GM12801 (cell line): ENCODE measurements around the gene SPNS2.

Experiments
- TF ChIP-seq, protein P1 (sequence below): IDR thresholded peaks from one replicate; pipeline ENCODE4 v1.5.1; 2011; ENCODE audit warnings: control low read depth; ENCODE audit not compliant: insufficient read length; ENCODE audit errors: extremely low read depth

Gene SPNS2

DNA sequence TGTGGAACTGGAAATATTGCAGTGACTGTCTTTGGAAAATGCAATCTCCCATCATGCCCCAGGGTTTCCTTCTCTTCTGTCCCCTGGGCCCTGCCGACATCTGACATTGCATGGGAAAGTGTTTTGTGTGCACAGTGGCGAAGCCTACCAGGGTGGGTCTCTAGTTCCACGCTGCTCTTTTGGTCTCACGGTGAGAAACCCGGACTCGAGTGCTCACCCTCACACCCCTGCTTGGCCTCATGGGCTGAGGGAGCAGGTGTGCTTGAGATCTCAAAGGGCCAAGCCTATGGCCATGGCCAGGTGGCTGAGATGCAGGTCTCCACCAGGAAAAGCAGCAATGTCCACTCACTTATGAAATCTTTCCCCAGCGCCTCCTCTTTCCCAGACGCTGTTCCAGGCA, 32.9 kb upstream of the SPNS2 start:
- TF ChIP-seq, protein P1, sequence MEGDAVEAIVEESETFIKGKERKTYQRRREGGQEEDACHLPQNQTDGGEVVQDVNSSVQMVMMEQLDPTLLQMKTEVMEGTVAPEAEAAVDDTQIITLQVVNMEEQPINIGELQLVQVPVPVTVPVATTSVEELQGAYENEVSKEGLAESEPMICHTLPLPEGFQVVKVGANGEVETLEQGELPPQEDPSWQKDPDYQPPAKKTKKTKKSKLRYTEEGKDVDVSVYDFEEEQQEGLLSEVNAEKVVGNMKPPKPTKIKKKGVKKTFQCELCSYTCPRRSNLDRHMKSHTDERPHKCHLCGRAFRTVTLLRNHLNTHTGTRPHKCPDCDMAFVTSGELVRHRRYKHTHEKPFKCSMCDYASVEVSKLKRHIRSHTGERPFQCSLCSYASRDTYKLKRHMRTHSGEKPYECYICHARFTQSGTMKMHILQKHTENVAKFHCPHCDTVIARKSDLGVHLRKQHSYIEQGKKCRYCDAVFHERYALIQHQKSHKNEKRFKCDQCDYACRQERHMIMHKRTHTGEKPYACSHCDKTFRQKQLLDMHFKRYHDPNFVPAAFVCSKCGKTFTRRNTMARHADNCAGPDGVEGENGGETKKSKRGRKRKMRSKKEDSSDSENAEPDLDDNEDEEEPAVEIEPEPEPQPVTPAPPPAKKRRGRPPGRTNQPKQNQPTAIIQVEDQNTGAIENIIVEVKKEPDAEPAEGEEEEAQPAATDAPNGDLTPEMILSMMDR, result no peak

DNA sequence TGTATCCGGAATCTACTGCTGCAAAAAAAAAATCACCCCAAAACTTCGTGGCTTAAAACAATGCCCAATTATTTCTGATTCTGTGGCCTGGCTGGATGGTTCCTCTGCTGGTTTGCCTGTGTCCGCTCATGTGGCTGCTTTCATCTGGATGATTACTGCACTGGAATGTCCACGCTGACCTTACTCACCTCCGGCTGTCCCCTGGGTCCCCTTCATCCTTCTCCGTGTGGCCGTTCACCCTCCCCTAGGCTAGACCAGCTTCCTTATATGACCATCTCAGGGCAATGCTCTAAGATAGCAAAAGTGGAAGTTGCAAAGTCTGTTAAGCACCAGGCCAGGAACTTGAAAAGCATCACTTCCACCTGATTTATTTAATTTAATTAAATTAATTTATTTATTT, 31.4 kb upstream of the SPNS2 start:
- TF ChIP-seq, protein P1, result no peak

DNA sequence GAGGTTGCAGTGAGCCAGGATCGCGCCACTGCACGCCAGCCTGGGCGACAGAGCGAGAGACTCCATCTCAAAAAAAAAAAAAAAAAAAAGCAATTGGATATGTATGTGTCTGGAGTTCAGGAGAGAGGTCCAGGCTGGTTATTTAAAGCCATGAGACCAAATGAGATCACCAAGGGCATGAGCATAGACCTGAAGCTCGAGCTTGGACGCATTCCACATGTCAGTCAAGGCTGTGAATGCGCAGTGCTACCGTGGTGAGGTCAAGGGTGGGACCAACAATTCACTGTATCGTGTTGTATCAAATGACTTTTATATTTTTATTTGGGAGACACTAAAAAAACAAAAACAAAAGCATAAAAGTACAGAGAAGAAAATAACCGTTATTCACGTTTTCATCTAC, 29.1 kb upstream of the SPNS2 start:
- TF ChIP-seq, protein P1, result no peak

DNA sequence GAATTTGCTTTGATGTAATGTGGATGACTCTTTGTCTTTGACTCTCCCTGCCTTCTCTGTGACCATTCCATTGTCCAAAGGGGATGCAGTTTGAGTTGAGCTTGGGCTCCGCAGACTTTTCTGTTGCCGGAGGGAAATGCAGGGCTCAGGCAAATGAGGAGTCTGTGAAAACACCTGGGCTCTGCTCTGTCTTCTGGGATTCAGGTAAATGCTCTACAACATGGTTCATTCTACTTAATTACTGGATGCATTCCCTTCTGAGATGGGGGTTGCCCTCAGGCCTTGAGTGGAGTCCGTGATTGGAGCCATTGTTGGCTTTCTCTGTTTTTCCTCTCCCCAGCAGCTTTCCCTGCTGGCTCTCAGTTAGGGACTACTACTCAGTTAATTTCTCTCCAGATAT, 26.4 kb upstream of the SPNS2 start:
- TF ChIP-seq, protein P1, result no peak

DNA sequence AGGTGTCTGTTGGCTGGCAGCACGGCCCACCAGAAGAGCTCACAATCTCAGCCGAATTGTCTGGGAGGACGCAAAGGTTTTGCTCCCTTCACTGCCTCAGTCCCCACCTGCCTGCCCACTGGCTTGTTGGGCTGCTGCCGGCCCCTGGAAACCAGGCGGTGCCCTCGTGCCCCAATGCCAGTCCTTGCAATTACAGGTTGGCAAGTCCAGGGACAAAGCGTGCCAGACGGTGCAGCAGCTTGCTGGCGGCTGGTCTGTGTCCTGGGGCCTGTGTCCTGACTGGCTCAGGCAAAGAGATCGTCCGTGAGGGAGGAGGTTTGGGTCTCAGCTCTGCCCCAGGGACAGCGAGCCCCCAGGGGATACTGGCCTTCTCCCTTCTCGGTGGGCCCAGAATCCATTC, 24.6 kb upstream of the SPNS2 start:
- TF ChIP-seq, protein P1, result no peak

DNA sequence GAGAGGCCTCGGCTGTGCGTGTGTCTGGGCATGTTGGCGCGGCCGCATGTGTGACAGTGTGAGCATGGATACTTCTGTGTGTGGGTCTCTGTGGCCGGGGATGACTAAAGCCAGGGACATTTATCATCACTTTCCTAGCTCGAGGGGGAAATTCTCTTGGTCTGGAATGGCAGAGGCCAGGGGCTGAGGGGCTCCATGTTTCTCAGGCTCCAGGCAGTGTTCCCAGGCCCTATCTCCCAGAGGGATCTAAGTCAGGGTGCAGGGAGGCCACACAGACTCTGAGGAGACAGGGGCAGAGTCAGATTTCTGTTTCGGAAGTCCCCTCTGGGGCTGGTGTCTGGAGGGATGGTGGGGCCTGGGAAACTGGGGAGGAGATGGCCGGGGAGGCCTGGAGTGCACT, 23.7 kb upstream of the SPNS2 start:
- TF ChIP-seq, protein P1, result no peak

DNA sequence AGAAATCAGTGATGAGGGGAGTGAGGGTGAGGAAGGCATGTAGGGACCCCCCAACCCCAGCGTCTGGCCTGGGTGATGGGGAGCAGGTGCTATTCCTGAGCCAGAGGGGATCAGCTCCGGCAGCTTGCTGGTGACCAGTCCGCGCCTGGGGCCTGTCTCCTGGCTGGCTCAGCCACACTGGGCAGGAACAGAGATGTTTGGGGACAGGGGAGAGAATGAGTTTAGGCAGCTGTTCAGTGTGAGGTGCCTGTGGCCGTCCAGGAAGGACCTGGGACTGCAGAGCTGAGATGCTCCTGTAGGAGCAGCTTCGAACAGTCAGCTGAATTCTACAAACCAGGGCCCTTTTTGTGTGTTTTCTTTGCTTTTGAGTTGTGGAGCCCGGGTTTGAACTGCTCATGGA, 23.2 kb upstream of the SPNS2 start:
- TF ChIP-seq, protein P1, result no peak

DNA sequence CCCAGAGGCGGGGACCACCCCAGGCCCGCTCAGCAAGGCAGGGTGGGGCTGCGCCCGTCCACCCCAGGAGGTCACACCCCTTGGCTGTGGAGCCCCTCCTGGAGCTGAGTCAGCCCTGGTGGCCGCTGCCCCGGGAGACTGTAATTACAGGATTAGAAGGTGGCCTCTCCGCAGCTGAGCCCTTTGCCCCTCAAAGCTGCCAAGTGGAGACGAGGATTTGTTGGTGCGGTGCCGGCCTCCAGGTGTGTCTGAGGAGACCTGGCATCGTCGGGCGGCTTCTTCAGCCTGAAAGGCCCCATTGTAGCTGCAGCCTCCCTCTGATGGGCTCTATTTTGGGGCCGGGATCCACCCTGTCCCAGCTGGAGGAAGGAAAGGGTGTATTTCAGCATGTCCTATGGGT, 22.7 kb upstream of the SPNS2 start:
- TF ChIP-seq, protein P1, result no peak
